ENCODE measurements around the gene EMX2.

Gene EMX2

GRCh38 chr10:117532003-117532385 is 10.6 kb upstream of the EMX2 start:
- DNase-seq (ENCODE audit: low read depth in 2 of 2): no peak

GRCh38 chr10:117532451-117533107 is 10.0 kb upstream of the EMX2 start:
- DNase-seq (ENCODE audit: low read depth in 2 of 2): no peak

- DNase-seq (ENCODE audit: low read depth in 2 of 2): no peak
Measured at GRCh38 chr10:117533507-117534281, 8.9 kb upstream of the EMX2 start.

GRCh38 chr10:117534321-117535297 is 7.9 kb upstream of the EMX2 start:
- no peak for DNase-seq (ENCODE audit: low read depth in 2 of 2)

GRCh38 chr10:117535298-117536071 is 7.1 kb upstream of the EMX2 start:
- DNase-seq (ENCODE audit: low read depth in 2 of 2): no peak

GRCh38 chr10:117536072-117536865 is 6.3 kb upstream of the EMX2 start:
- no peak for DNase-seq (ENCODE audit: low read depth in 2 of 2)

GRCh38 chr10:117536866-117537435 is 5.6 kb upstream of the EMX2 start:
- no peak for DNase-seq (ENCODE audit: low read depth in 2 of 2)

GRCh38 chr10:117537436-117537903 is 5.1 kb upstream of the EMX2 start:
- DNase-seq (ENCODE audit: low read depth in 2 of 2): no peak

GRCh38 chr10:117537904-117538524 is 4.5 kb upstream of the EMX2 start:
- no peak for DNase-seq (ENCODE audit: low read depth in 2 of 2)

- DNase-seq (ENCODE audit: low read depth in 2 of 2): no peak
Measured at GRCh38 chr10:117539361-117539773, 3.2 kb upstream of the EMX2 start.

GRCh38 chr10:117539903-117540639 is 2.5 kb upstream of the EMX2 start:
- no peak for DNase-seq (ENCODE audit: low read depth in 2 of 2)

- no peak for DNase-seq (ENCODE audit: low read depth in 2 of 2)
Measured at GRCh38 chr10:117540640-117541404, 1.7 kb upstream of the EMX2 start.

- DNase-seq (ENCODE audit: low read depth in 2 of 2): no peak
Measured at GRCh38 chr10:117541405-117541908, 1.1 kb upstream of the EMX2 start.

- DNase-seq (ENCODE audit: low read depth in 2 of 2): no peak
Measured at GRCh38 chr10:117541909-117542705, 439 bp upstream of the EMX2 start.

- peak in 1 of 2 donors; percentile 20 for DNase-seq (ENCODE audit: low read depth in 2 of 2)
Measured at GRCh38 chr10:117543225-117544003, 868 bp downstream of the EMX2 start.

- DNase-seq (ENCODE audit: low read depth in 2 of 2): no peak
Measured at GRCh38 chr10:117544004-117544701, 1.6 kb downstream of the EMX2 start.

All from stimulated activated CD8-positive, alpha-beta memory T cell treated with anti-CD3 and anti-CD28 coated beads, Interleukin-2, amount 100 ng/mL, for 48 hours (primary cell).